NCI-H82 treated with DMSO at 0.1 percent for 48 hours (cell line): ENCODE measurements around the gene SYT1.
A peak's percentile ranks its signal among the peaks of the same experiment; 100 is the strongest.

Experiments used
- DNase-seq: peaks from one replicate; lab custom pipeline; 2025; ENCODE audit not compliant: unreplicated experiment; lab: John Stamatoyannopoulos, UW

Gene SYT1

DNA sequence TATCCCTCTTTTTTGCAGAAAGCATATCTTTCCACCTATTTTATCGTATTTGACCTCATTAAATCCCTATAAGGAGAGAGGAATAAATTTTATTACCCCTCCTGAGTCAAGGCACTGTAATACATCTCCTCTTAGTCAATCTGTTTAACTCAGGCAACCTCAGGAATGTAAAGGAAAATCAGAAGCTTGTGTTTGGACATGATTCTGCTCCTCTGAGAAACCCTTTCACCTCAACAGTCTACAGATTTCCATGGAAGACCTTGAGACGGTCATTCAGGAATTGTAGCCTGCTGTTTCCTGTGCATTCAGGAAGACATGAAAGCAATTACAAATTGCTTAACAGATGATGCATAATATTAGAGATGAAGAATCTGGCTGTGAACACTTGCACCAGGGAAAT, 465.4 kb downstream of the SYT1 start:
- no peak for DNase-seq

DNA sequence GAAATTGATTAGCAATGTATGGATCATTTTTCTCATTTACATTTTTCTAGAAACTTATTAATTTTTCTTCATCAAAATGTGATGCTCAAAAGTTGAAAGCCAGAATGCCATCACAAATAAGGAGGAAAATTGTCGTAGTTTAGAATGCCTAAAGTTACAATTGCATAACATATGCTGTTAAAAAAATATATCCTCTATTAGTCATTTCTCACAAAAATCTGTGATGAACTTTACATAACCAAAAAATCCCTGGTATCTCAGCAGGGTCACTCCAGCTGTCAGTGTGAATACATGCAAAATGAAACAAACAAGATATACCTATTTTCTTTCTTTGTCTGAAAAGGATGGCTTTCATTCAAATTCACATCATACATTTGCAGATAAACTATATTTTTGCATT, 467.3 kb downstream of the SYT1 start:
- no peak for DNase-seq

DNA sequence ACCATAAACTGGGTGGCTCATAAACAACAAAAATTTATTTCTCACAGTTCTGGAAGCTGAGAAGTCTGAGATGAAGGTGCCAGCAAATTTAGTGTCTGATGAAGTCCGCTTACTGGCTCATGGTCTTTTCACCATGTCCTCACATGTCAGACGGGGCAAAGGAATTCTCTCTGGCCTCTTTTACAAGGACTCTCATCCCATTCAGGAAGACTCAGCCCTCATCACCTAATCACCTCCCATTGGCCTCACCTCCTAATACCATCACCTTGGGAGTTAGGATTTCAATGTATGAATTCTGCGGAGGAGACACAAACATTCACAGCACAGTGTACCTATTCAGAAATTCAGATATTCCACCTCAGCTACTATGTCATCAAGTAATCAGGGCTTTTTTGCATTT, 468.6 kb downstream of the SYT1 start:
- DNase-seq: no peak

GRCh38 chr12:79337662-79338290, 473.2 kb downstream of the SYT1 start:
- DNase-seq: no peak

DNA sequence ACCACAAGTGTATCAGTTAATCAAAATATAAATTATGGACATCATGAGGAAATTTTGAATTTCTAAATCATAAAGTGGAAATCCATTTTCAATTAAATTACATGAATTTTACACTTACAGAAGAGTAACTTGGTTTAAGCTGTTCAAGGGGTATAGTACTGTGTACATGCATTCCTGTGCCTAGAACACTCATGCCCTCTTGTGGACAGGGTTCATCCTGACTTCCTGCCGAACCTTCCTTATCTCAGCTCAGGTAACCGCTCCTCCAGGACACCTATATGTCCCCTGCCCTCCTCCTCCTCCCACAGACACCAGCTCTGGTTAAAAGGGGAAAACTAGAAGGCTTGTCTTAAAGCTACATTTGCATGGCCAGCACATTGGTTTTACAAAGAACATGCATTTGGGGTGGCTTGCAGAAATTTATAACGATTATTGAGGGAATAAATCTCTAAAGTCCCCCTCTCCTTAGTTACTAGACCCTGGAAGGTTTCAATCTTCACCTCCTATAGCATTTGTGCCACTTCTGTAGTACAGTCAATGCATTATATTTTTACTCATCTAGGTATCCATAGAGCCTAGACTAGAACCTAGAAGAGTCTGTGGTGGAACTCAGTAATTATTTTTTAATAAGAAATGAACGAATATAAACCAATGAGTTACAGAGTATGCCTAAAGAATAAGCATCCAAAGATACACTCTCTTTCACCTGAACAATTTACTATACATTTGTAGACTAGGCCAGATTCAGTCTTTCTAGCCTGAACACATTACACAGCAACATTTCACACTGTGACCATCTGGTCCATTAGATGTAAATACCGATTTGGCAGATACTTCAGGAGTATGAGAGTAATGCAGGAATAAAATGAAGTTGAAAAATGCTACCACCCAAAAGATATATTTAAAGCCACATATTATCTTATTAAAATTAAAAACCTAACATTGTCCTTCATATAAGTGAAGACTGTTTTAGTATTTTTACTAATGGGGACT, 480.6 kb downstream of the SYT1 start:
- peak; percentile 38 for DNase-seq

GRCh38 chr12:79347866-79348265, 483.3 kb downstream of the SYT1 start:
- no peak for DNase-seq

DNA sequence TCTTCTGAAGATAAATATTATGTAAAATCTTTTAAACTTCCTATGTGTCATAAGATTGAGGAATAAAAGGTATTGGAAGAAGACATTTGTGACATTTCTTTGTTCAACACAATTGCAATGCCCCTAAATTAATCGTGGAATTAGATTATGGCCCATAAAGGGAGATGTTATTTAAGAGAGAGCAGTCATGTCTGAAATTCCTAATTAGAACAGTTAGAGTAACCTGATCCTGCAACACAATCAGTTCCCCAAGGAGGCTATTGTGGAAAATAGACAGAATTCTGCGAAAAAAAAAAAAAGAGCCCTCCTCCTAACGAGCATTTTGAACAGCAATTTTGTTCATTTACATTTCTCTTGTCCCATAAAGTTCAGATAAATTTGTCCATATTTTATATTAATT, 486.7 kb downstream of the SYT1 start:
- no peak for DNase-seq

- DNase-seq: no peak
These were observed 491.6 kb downstream of the SYT1 start for GRCh38 chr12:79356216-79356615.

- DNase-seq: no peak
These were observed 492.5 kb downstream of the SYT1 start for GRCh38 chr12:79357048-79357447.

DNA sequence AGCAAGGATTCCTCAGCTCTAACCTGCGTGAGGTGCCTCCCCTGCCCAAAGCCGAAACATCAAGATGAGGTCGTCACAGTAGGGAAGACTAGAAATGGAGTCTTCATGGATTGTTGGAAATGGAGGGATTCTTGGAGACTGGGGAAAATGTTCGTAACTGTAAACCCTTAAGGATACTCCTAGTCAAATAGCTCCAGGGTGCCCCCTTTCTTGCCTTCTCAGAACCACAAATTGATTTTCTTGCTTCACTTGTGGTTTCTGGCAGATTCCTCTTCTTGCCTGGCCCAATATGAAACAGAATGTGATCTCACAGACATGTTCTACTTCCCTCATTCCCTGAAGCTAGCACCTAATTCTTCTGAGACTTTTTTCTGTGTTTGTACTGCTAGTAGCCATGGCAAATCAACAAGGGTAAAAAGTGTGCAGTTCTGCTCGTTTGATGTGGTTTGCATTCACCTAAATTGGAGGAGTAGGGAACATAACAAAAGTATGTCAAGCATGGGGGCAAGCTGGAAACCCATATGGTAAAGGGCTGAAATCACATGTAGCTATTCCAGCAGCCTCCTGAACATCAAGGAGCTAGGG, 494.2 kb downstream of the SYT1 start:
- DNase-seq: no peak

GRCh38 chr12:79360286-79360685, 495.7 kb downstream of the SYT1 start:
- DNase-seq: no peak

DNA sequence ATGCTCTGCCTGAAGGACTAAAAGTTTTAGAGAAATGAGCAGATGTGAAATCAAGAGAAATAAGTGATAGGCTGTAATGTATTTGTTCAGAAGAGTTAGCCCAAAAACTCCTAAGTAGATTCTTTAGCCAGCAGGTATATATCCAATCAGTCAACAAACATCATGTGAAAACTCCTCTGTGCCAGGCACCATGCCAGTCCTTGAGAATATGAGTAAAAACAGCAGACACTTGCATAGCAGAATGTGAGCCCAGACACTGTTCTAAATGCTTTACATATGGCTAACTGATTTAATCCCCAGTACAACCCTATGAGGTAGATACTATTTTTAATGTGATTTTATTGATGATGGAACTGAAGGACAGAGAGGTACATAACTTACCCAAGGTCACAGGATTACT, 496.4 kb downstream of the SYT1 start:
- DNase-seq: no peak

GRCh38 chr12:79364197-79364596, 499.6 kb downstream of the SYT1 start:
- DNase-seq: no peak

- DNase-seq: no peak
These were observed 501.8 kb downstream of the SYT1 start for GRCh38 chr12:79366374-79366773.

GRCh38 chr12:79367032-79367589, 502.5 kb downstream of the SYT1 start:
- no peak for DNase-seq

GRCh38 chr12:79370021-79370420, 505.4 kb downstream of the SYT1 start:
- DNase-seq: no peak

DNA sequence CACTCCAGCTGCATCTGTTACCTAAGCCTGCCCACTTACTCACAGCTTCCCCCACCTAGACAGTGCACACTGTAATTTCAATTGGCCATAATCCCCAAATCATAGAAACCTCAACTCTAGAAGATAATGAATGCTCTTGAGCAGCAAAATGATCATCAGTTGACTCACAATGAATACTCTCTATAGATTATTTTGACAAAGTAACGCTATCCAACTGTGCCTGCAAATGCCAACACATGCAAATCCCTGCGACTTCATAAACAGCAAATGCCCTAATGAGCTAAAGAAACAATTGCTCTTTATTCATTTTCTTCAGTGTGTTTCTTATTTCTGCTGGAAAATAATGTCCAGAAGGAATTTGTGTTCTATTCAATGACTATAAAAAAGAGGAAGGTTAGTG, 506.7 kb downstream of the SYT1 start:
- no peak for DNase-seq

DNA sequence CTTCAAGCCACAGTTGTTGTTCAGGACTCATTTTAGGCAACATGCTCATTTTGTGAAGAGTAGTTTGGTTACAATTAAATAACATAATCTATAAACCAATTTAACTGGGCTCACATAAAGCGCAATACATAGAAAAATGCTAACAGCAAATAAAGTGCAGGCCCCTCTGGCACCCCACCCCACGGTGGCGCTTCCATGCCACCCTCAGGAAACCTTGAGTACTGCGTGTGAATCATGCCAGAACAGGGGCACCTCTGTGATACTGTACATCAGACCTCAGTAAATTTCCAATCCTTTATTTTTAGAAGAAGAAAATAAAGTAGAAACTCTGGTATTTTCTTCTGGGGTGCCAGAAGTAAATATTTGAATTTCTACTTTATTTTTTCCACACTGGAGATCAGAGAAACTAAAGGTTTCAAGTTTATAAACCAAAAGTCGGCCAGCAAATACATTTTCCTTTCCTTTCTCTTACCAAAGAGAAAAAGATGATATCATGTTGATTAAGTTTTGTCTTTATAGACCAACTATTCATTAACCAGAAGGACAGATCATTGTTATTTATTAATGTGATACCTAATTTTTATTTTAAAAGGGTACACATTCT, 509.4 kb downstream of the SYT1 start:
- DNase-seq: no peak

DNA sequence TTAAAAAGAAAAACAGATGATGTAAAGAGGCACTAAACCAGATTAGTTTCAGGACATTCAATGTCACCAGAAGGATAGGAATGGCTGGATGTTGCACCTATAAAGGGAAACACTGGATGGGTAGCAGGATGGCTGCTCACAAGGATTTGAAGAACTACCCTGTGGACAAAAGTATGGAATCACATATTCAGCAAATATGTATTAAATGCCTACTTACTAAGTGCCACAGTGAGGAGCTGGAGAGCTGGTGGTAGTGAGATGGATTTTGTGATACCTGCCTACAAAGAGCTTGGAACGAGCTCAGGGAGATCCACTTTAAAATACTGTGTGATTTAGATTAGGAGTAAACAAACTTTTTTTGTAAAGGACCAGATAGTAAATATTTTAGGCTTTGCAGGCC, 510.0 kb downstream of the SYT1 start:
- DNase-seq: no peak

DNA sequence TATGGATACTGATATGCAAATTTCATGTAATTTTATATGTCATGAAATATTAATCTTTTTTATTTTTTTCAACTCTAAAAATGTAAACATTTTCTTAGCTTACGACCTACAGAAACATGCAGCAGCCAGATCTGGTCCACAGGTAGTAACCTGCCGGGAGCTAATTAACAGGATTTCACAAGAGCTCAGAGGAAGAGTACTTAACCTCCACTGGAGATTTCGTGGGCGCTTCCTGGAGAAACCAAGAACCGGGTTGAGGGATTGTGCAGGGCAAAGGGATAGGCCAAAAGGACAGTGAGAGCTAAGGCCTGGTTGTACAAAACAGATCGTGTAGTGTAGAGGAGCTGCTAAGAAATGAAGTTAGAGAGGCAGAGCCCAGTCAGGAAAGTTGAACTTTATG, 510.5 kb downstream of the SYT1 start:
- no peak for DNase-seq

- DNase-seq: no peak
These were observed 513.9 kb downstream of the SYT1 start for GRCh38 chr12:79378496-79378895.
